ENCODE measurements around the gene RASA3.

GRCh38 chr13:114088863-114089262 is 43.6 kb downstream of the RASA3 start:
- TF ChIP-seq RAD21 (IDR thresholded peaks at IDR 0.05; ENCODE audit: low read length) (no peak), ELK1 (IDR thresholded peaks at IDR 0.05; ENCODE audit: borderline replicate concordance, low read depth, low read length) (no peak), CTCF (conservative IDR thresholded peaks at IDR 0.05; ENCODE audit: low read depth, low read length) (no peak), POLR2A (IDR thresholded peaks at IDR 0.05; ENCODE audit: low read depth, low read length) (no peak), MXI1 (IDR thresholded peaks at IDR 0.05; ENCODE audit: borderline replicate concordance, low read depth, low read length) (no peak), CEBPB (IDR thresholded peaks at IDR 0.05; ENCODE audit: low read depth, low read length) (no peak), RFX5 (IDR thresholded peaks at IDR 0.05; ENCODE audit: low read depth, low read length) (no peak), RCOR1 (IDR thresholded peaks at IDR 0.05; ENCODE audit: insufficient replicate concordance, low read length) (no peak), BHLHE40 (IDR thresholded peaks at IDR 0.05; ENCODE audit: low read depth, low read length) (no peak), SMC3 (IDR thresholded peaks at IDR 0.05; ENCODE audit: low read depth, low read length) (no peak)

Data from IMR-90 (cell line).